GM15510 (cell line): Measurements from ENCODE around the gene PLP2.
A peak's percentile ranks its signal among the peaks of the same experiment; 100 is the strongest.

ENCODE experiments used
- POLR2A ChIP-seq: IDR thresholded peaks from 3 replicates; pipeline ENCODE4 v1.6.1; 2011; ENCODE audit warnings: borderline replicate concordance; ENCODE audit not compliant: insufficient read length; ENCODE audit errors: extremely low read depth

Gene PLP2

GRCh38 chrX:49178537-49178936 is 6.8 kb downstream of the PLP2 start:
- TF ChIP-seq POLR2A = no peak

- TF ChIP-seq POLR2A = no peak
These were observed 7.7 kb downstream of the PLP2 start for GRCh38 chrX:49179358-49179757.

GRCh38 chrX:49183701-49184281 is 12.1 kb downstream of the PLP2 start:
- no peak for TF ChIP-seq POLR2A

- peak; percentile 25 for TF ChIP-seq POLR2A
These were observed 12.9 kb downstream of the PLP2 start for GRCh38 chrX:49184294-49185281.

- peak; percentile 78 for TF ChIP-seq POLR2A
These were observed 14.7 kb downstream of the PLP2 start, which contains the start of gene PRICKLE3 for GRCh38 chrX:49186125-49187027. Gene PRICKLE3, minus strand, starts transcription at chrX:49186373. Its CDS starts 76 bp downstream, at chrX:49186297.

GRCh38 chrX:49187028-49187394 is 15.3 kb downstream of the PLP2 start:
- TF ChIP-seq POLR2A = no peak

GRCh38 chrX:49187526-49187925 is 15.8 kb downstream of the PLP2 start:
- no peak for TF ChIP-seq POLR2A

GRCh38 chrX:49188468-49189076 is 16.9 kb downstream of the PLP2 start:
- TF ChIP-seq POLR2A = no peak

GRCh38 chrX:49189606-49190005 is 17.9 kb downstream of the PLP2 start:
- TF ChIP-seq POLR2A = no peak

GRCh38 chrX:49190821-49191573 is 19.3 kb downstream of the PLP2 start:
- TF ChIP-seq POLR2A = peak; percentile 84

GRCh38 chrX:49191574-49192011 is 19.9 kb downstream of the PLP2 start:
- TF ChIP-seq POLR2A = no peak

GRCh38 chrX:49192722-49193328 is 21.1 kb downstream of the PLP2 start:
- TF ChIP-seq POLR2A = no peak

- no peak for TF ChIP-seq POLR2A
These were observed 21.9 kb downstream of the PLP2 start for GRCh38 chrX:49193542-49193964.
